ENCODE measurements around the gene SPSB2.
"Not testable (repeated sequence)": the region's sequence is repeated elsewhere in the genome, so short reads cannot be mapped to it uniquely, and the experiment has no call there.

SPSB2 gene

GRCh38 chr12:6869049-6870021 lies 3.8 kb downstream of the SPSB2 start:
- peak; percentile 29 to 95 for DNase-seq

- peak in 1 of 2 donors; percentile 15 for DNase-seq
Measured at GRCh38 chr12:6868211-6869048, 4.7 kb downstream of the SPSB2 start.

GRCh38 chr12:6867413-6868210 lies 5.5 kb downstream of the SPSB2 start, which contains the start of gene TPI1:
Gene TPI1, plus strand, starts transcription at chr12:6867531. Its CDS starts 36 bp downstream, at chr12:6867567.
- DNase-seq, result peak; percentile 72 to 89

GRCh38 chr12:6866920-6867412 lies 6.1 kb downstream of the SPSB2 start:
- peak in 1 of 2 donors; percentile 69 for DNase-seq

GRCh38 chr12:6866163-6866919 lies 6.8 kb downstream of the SPSB2 start:
- DNase-seq, result no peak

- not testable (repeated sequence) for DNase-seq
Measured at GRCh38 chr12:6865307-6865706, 7.8 kb downstream of the SPSB2 start.

- no peak for DNase-seq
Measured at GRCh38 chr12:6863586-6864321, 9.3 kb downstream of the SPSB2 start.

GRCh38 chr12:6863033-6863432 lies 10.1 kb downstream of the SPSB2 start:
- DNase-seq, result no peak

GRCh38 chr12:6861391-6861790 lies 11.7 kb downstream of the SPSB2 start:
- DNase-seq, result no peak

- DNase-seq, result no peak
Measured at GRCh38 chr12:6860942-6861341, 12.2 kb downstream of the SPSB2 start.

GRCh38 chr12:6860116-6860515 lies 13.0 kb downstream of the SPSB2 start:
- no peak for DNase-seq

- no peak for DNase-seq
Measured at GRCh38 chr12:6858799-6859198, 14.3 kb downstream of the SPSB2 start.

GRCh38 chr12:6855322-6855721 lies 17.8 kb downstream of the SPSB2 start:
- DNase-seq, result no peak

GRCh38 chr12:6854036-6854435 lies 19.1 kb downstream of the SPSB2 start:
- DNase-seq, result no peak

GRCh38 chr12:6853626-6854025 lies 19.5 kb downstream of the SPSB2 start:
- DNase-seq, result no peak

GRCh38 chr12:6852651-6853354 lies 20.3 kb downstream of the SPSB2 start:
- DNase-seq, result no peak

- peak; percentile 98 to 100 for DNase-seq
Measured at GRCh38 chr12:6851921-6852650, 21.0 kb downstream of the SPSB2 start, which contains the start of gene USP5. Gene USP5, plus strand, starts transcription at chr12:6852150. Its CDS starts 30 bp downstream, at chr12:6852180.

- peak; percentile 97 to 98 for DNase-seq
Measured at GRCh38 chr12:6851153-6851920, 21.8 kb downstream of the SPSB2 start, which contains the start of gene CDCA3. Gene CDCA3, minus strand, starts transcription at chr12:6851286. Its CDS starts 334 bp downstream, at chr12:6850952.

Measured in inflammatory macrophage treated with lipopolysaccharide for 1 hour (primary cell).